ENCODE measurements around the gene HLA-DQA2.
"Not testable (repeated sequence)": the region's sequence is repeated elsewhere in the genome, so short reads cannot be mapped to it uniquely, and the experiment has no call there.

HLA-DQA2 gene

DNA sequence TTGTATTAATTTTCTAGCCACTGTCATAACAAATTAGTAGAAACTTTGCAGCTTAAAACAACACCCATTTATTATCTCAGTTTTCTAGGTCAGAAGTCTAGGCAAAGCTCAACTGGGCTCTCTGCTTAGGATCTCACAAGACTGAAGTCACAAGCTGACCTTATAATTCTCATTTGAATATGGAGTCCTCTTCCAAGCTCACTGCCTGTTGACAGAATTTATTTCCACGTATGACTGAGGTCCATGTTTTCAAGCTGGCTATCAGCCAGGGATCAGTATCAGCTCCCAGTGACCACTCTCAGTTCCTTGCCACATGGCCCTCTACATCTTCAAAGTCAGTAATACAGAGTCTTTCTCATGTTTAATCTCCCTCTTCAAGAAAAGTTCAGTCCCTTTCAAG lies 33.9 kb downstream of the HLA-DQA2 start:
- in situ Hi-C loops (cut with MboI; ENCODE audit: low sequenced_read_pairs) = no loop called here

GRCh38 chr6:32779036-32779435 lies 37.8 kb downstream of the HLA-DQA2 start:
- in situ Hi-C loops (cut with MboI; ENCODE audit: low sequenced_read_pairs) = no loop called here

GRCh38 chr6:32782923-32783322 lies 41.7 kb downstream of the HLA-DQA2 start:
- in situ Hi-C loops (cut with MboI; ENCODE audit: low sequenced_read_pairs) = not testable (repeated sequence)

DNA sequence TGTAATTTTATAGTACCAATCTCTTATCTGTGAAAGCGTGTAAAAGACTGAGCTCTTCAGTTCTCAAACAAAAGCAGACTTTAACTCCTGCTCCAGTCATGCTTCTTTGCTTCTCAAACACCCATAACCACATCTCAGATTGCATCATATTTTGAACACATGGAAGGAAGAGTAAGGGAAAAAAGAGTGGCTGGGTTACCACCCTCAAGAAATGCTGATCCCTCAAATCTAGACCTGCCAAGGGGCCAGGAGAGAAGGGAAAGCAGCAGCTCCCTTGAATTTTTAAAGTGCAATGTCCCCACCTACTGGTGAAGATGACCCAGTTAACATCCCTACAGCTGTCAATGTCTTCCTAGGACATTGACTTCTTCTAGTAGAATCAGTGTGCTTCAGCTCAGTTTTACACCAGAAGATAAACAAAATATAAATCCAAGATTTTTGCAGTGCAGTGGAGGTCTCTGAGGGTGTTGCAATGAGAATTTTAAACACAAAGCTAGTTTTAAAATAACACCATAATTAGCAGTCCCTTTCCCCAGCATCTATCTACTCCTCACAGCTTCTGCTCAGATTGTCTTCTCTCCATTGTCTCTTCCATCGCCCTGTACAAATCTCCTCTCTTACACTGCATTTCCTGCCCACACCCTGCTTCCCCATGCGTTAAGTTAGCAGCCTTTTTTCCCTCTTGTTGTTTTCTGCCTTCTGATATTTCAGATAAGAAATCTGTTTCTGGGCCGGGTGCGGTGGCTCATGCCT lies 44.8 kb downstream of the HLA-DQA2 start:
- in situ Hi-C loops (cut with MboI; ENCODE audit: low sequenced_read_pairs) = no loop called here

DNA sequence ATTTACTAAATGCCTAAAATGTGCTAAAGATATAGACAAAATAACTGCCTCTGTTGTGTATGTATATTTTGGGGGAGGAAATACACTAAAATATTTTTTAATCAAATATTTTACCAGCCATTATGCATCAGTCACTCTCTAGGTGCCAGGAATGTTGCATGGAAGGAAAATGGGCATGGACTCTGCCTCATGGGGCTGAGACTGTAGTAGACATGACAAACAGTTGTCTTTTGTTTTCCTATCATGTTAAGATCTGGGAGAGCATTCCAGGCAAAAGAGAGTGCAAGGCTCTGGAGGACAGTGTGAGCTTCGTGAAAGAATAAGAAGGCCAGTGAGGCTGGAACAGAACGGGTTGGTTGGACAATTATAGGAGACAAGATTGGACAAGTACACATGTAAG lies 49.1 kb downstream of the HLA-DQA2 start:
- in situ Hi-C loops (cut with MboI; ENCODE audit: low sequenced_read_pairs) = no loop called here

DNA sequence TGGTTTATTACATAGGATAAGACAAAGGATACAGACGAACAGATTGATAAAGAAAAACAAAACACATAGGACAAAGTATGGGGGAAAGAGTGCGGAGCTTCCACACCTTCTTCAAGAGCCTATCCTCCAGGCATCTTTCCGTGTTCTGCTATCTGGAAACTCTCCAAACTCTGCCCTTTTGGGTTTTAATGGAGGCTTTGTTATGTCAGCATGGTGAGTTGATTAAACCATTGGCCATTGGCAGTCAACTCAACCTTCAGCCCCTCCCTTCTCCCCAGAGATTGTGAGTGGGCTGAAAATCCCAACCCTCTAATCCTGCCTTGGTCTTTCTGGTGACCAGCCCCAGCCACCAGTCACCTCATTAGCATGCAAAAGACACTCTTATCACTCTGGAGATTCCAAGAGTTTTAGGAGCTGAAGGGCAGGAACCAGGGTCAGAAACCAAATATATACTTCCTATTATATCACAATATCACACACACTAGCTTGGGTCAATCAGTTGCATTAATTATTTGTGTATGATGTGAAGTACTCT lies 51.8 kb downstream of the HLA-DQA2 start:
- in situ Hi-C loops (cut with MboI; ENCODE audit: low sequenced_read_pairs) = no loop called here

DNA sequence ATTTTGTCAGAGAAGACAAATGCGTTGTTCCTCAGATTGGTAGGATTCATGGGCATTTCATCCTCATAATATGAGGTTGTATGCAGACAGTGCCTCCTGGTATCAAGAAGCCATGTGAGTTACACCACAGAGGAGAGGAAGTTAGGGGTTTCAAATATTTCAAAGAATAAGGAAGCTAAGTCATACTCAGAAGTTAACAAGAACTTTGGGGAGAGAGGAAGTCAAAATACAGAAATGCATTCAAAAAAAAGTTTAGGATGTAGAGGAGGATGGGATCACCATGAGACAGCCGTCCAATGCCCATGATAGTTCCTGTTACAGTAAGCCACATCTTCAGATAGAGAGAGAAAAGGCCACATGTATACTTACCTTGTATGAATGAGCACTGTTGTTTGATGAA lies 53.3 kb downstream of the HLA-DQA2 start:
- in situ Hi-C loops (cut with MboI; ENCODE audit: low sequenced_read_pairs) = no loop called here

Measured in hTERT RPE-1 (cell line).